HCT116 (cell line): ENCODE results near the gene PINK1. TPM values are rescaled to one million over a fixed set of nuclear protein-coding genes. Genes with fewer than 3 reads are reported as not detected.

Experiments used
- ATAC-seq: fragments of 200-7000 bp; cut with Tn5 transposase; 2 replicates; pipeline ENCODE4 v1.9.1; 2020; ENCODE audit warnings: mild to moderate bottlenecking, moderate library complexity
- BruUV-seq: library from RNA; stranded (reverse); fragments of 400-500 nt; replicated peaks from 2 replicates; lab custom pipeline; 2021; lab: Mats Ljungman, UMichigan
- CTCF ChIA-PET: fragments of 300-600 bp; sonication (Branson Sonifier 250); formaldehyde crosslinking; loops from one replicate; lab custom pipeline; 2021; ENCODE audit warnings: antibody characterized with exemption; lab: Charles Lee
- POLR2A ChIA-PET: fragments of 300-600, 350-600 bp; sonication (Branson Sonifier 250); formaldehyde crosslinking; loops from one replicate; lab custom pipeline; 2021; ENCODE audit warnings: antibody characterized with exemption; lab: Charles Lee
- RAD21 ChIA-PET, 2 experiments: fragments of 300-600 bp; sonication (Branson Sonifier 250); formaldehyde crosslinking; loops; one replicate each; lab custom pipeline; 2023; ENCODE audit warnings: low total read pairs in 2 of 2; ENCODE audit not compliant: uncharacterized antibody in 2 of 2, unreplicated experiment in 2 of 2, low non-redundant PET in 1 of 2; lab: Charles Lee
- DNase-seq: peaks from one replicate; pipeline ENCODE4 v3.0.0-alpha.2; 2010; ENCODE audit warnings: low read depth, low spot score
- H2AFZ ChIP-seq: fragments of 200-600 bp; shearing (Covaris generic), sonication (generic); 2 replicates; pipeline ENCODE4 v1.6.1; 2017; ENCODE audit warnings: low read depth, mixed run types, mixed read lengths, antibody characterized with exemption, low read length; ENCODE audit not compliant: poor library complexity, severe bottlenecking
- H3K27ac ChIP-seq: 2 replicates; pipeline ENCODE4 v1.5.1; 2012; ENCODE audit warnings: low read depth, low read length
- H3K27me3 ChIP-seq: fragments of 200-600 bp; sonication (generic); 2 replicates; pipeline ENCODE4 v1.6.1; 2016; ENCODE audit warnings: mixed run types, low read length, mixed read lengths; ENCODE audit not compliant: insufficient read depth
- H3K36me3 ChIP-seq, 2 experiments: fragments of 200-500 bp in 1 of 2; fragments of 200-600 bp in 1 of 2; sonication (Bioruptor generic) in 1 of 2; sonication (generic) in 1 of 2; 2 replicates each; pipeline versions ENCODE4 v1.5.1 to v1.6.1; 2014 to 2016; ENCODE audit warnings: low read length in 2 of 2, inconsistent platforms in 1 of 2, mixed read lengths in 1 of 2, mixed run types in 1 of 2; ENCODE audit not compliant: insufficient read depth in 2 of 2, control insufficient read depth in 1 of 2
- H3K4me1 ChIP-seq, 2 experiments: fragments of 200-600 bp in 1 of 2; sonication (generic) in 1 of 2; 2 replicates each; pipeline versions ENCODE4 v1.5.1 to v1.6.1; 2012 to 2017; ENCODE audit warnings: low read length in 2 of 2, inconsistent platforms in 1 of 2, mild to moderate bottlenecking in 1 of 2, mixed read lengths in 1 of 2, mixed run types in 1 of 2, moderate library complexity in 1 of 2; ENCODE audit not compliant: insufficient read depth in 2 of 2, control insufficient read depth in 1 of 2
- H3K4me2 ChIP-seq: fragments of 200-600 bp; sonication (generic); 2 replicates; pipeline ENCODE4 v1.6.1; 2017; ENCODE audit warnings: mixed run types, low read length, mixed read lengths
- H3K4me3 ChIP-seq, 2 experiments: fragments of 200-600 bp in 1 of 2; sonication (generic) in 1 of 2; replicated peaks in 1 of 2; 2 replicates each; pipeline ENCODE4 v1.5.1; 2011 to 2016; ENCODE audit warnings: low read length in 2 of 2, control low read depth in 1 of 2, low read depth in 1 of 2, mild to moderate bottlenecking in 1 of 2, mixed read lengths in 1 of 2, mixed run types in 1 of 2
- H3K79me2 ChIP-seq: fragments of 200-600 bp; sonication (generic); 2 replicates; pipeline ENCODE4 v1.6.1; 2017; ENCODE audit warnings: mild to moderate bottlenecking, mixed run types, low read length, moderate library complexity, mixed read lengths; ENCODE audit not compliant: insufficient read depth
- H3K9ac ChIP-seq: fragments of 200-600 bp; sonication (generic); 2 replicates; pipeline ENCODE4 v1.6.1; 2016; ENCODE audit warnings: low read length, mixed read lengths
- H3K9me2 ChIP-seq: fragments of 200-600 bp; sonication (generic), shearing (Covaris generic); 2 replicates; pipeline ENCODE4 v1.6.1; 2017; ENCODE audit warnings: mixed run types, mild to moderate bottlenecking, moderate library complexity; ENCODE audit not compliant: insufficient read depth
- H3K9me3 ChIP-seq, 2 experiments: fragments of 200-500 bp in 1 of 2; fragments of 200-600 bp in 1 of 2; sonication (Bioruptor generic) in 1 of 2; sonication (generic) in 1 of 2; 2 replicates each; pipeline ENCODE4 v1.6.1; 2014 to 2017; ENCODE audit warnings: low read length in 2 of 2, mixed read lengths in 2 of 2, inconsistent platforms in 1 of 2, low read depth in 1 of 2, mild to moderate bottlenecking in 1 of 2, mixed run types in 1 of 2, moderate library complexity in 1 of 2; ENCODE audit not compliant: control insufficient read depth in 1 of 2, insufficient read depth in 1 of 2
- H4K20me1 ChIP-seq: fragments of 200-600 bp; sonication (generic), shearing (Covaris generic); 2 replicates; pipeline ENCODE4 v1.6.1; 2017; ENCODE audit warnings: mixed run types, mild to moderate bottlenecking, moderate library complexity; ENCODE audit not compliant: insufficient read depth
- ATF3 ChIP-seq: IDR thresholded peaks from 2 replicates; pipeline ENCODE4 v1.6.1; 2012
- CTCF ChIP-seq, 3 experiments: fragments of 200-600 bp in 1 of 3; sonication (generic) in 1 of 3; IDR thresholded peaks in 2 of 3; conservative IDR thresholded peaks in 1 of 3; 2 replicates each; pipeline ENCODE4 v1.5.1; 2012 to 2017; ENCODE audit warnings: low read depth in 2 of 3, low read length in 2 of 3, antibody characterized with exemption in 1 of 3, borderline replicate concordance in 1 of 3, control low read depth in 1 of 3, mild to moderate bottlenecking in 1 of 3, mixed read lengths in 1 of 3, mixed run types in 1 of 3, moderate library complexity in 1 of 3; ENCODE audit not compliant: insufficient read depth in 1 of 3
- EGR1 ChIP-seq: IDR thresholded peaks from 2 replicates; pipeline ENCODE4 v1.6.1; 2012; ENCODE audit warnings: low read depth
- ELF1 ChIP-seq: IDR thresholded peaks from 2 replicates; pipeline ENCODE4 v1.6.1; 2012; ENCODE audit warnings: low read depth, borderline replicate concordance
- EZH2phosphoT487 ChIP-seq: fragments of 200-600 bp; IDR thresholded peaks from 2 replicates; pipeline ENCODE4 v1.6.1; 2018; ENCODE audit warnings: antibody characterized with exemption, borderline replicate concordance
- RAD21 ChIP-seq: IDR thresholded peaks from 2 replicates; pipeline ENCODE4 v1.6.1; 2012; ENCODE audit warnings: low read depth, mild to moderate bottlenecking
- TCF7L2 ChIP-seq: IDR thresholded peaks from 2 replicates; pipeline ENCODE4 v1.7.0; 2011; ENCODE audit warnings: borderline replicate concordance, inconsistent platforms; ENCODE audit not compliant: insufficient read depth, insufficient read length; ENCODE audit errors: extremely low read depth
- YY1 ChIP-seq: IDR thresholded peaks from 2 replicates; pipeline ENCODE4 v1.6.1; 2011; ENCODE audit warnings: low read length, low read depth, moderate library complexity, mild to moderate bottlenecking; ENCODE audit not compliant: insufficient replicate concordance; ENCODE audit errors: extremely low read depth
- ZBTB33 ChIP-seq: IDR thresholded peaks from 2 replicates; pipeline ENCODE4 v1.6.1; 2011; ENCODE audit warnings: mild to moderate bottlenecking, low read length, moderate library complexity; ENCODE audit not compliant: insufficient replicate concordance; ENCODE audit errors: extremely low read depth
- ZFX ChIP-seq: fragments of 450-650 bp; IDR thresholded peaks from 2 replicates; pipeline ENCODE4 v1.6.1; 2017
- intact Hi-C: fragments of 100-400 bp; cut with micrococcal nuclease; formaldehyde crosslinking; loops from 2 replicates; pipeline ENCODE4 v1.10.0; 2022
- total RNA-seq: library from RNA; stranded (reverse); gene quantifications from one replicate; pipeline ENCODE4 v1.2.1, GENCODE V29; 2021; ENCODE audit not compliant: unreplicated experiment

PINK1 gene
- total RNA-seq, 1 experiment from 2014 or later = 29.4 TPM

GRCh38 chr1:20652300-20652699 lies 19.0 kb downstream of the PINK1 start:
- Histone ChIP-seq H2AFZ (no peak overlapping the region), H3K27me3 (no peaks in the 10 kb centered on the region), H3K4me3 (no peak overlapping the region), H3K79me2 (peaks cover 22% of the 10 kb centered on the region), H3K9me3 (no peaks in the 10 kb centered on the region), H3K4me2 (no peak overlapping the region), H3K27ac (no peak overlapping the region), H3K4me1 (no peaks in the 10 kb centered on the region), H3K36me3 (peaks cover 43 to 61% of the 10 kb centered on the region in 2 experiments), H3K9ac (no peak overlapping the region), H3K9me2 (no peaks in the 10 kb centered on the region), H4K20me1 (no peaks in the 10 kb centered on the region)
- ATAC-seq (no peak), DNase-seq (no peak)
- TF ChIP-seq ELF1 (no peak), ZBTB33 (no peak), ATF3 (no peak), EGR1 (no peak), ZFX (no peak), YY1 (no peak)
- BruUV-seq = TSS peak; percentile 76
- ChIA-PET POLR2A (no interaction called here), RAD21 (no interaction called here), CTCF (interaction anchor here (1.5 kb wide), 1 partner anchor 18 kb away, joined by 3 read pairs; no protein-coding TSS in a partner anchor)
- intact Hi-C loops = no loop called here

GRCh38 chr1:20654104-20654690 lies 20.9 kb downstream of the PINK1 start:
- ChIA-PET POLR2A (no interaction called here), RAD21 (no interaction called here), CTCF (no interaction called here)
- no peak overlapping the region for H3K4me3 ChIP-seq
- H3K27me3 ChIP-seq = no peaks in the 10 kb centered on the region
- no peak overlapping the region for H3K27ac ChIP-seq
- H3K9me2 ChIP-seq = no peaks in the 10 kb centered on the region
- no peak overlapping the region for H3K4me2 ChIP-seq
- no peaks in the 10 kb centered on the region for H4K20me1 ChIP-seq
- H2AFZ ChIP-seq = no peak overlapping the region
- ATAC-seq (peak; percentile 45; the same call in 1 of the 2 replicates), DNase-seq (no peak)
- BruUV-seq = no TSS peak
- H3K4me1 ChIP-seq = peaks cover 0 to under 1% of the 10 kb centered on the region in 2 experiments; a peak in 1 of 4 replicates
- peaks cover 53 to 72% of the 10 kb centered on the region in 2 experiments for H3K36me3 ChIP-seq
- H3K79me2 ChIP-seq = peaks cover 41% of the 10 kb centered on the region
- no peaks in the 10 kb centered on the region for H3K9me3 ChIP-seq
- intact Hi-C loops = no loop called here
- H3K9ac ChIP-seq = no peak overlapping the region
- TF ChIP-seq ZBTB33 (no peak), ATF3 (no peak), CTCF (IDR thresholded peaks at IDR 0.05 in 2 of 3, conservative IDR thresholded peaks at IDR 0.05 in 1 of 3; ENCODE audit: borderline replicate concordance in 1 of 3, insufficient read depth in 1 of 3, low read depth in 2 of 3, low read length in 2 of 3) (peak in 1 of 3 experiments; percentile 2; a peak in 1 of 6 replicates), ZFX (no peak), EZH2phosphoT487 (no peak), RAD21 (no peak), TCF7L2 (no peak), YY1 (no peak)
